ENCODE results near the gene COX19. TPM values are rescaled to one million over a fixed set of nuclear protein-coding genes. Genes with fewer than 3 reads are reported as not detected.

The COX19 gene
- total and polyA plus RNA-seq, 2 of the 13 experiments (the other 11 are each of a cell fraction or from before 2014, with no cell fraction given): 11.5 to 21.7 TPM

DNA sequence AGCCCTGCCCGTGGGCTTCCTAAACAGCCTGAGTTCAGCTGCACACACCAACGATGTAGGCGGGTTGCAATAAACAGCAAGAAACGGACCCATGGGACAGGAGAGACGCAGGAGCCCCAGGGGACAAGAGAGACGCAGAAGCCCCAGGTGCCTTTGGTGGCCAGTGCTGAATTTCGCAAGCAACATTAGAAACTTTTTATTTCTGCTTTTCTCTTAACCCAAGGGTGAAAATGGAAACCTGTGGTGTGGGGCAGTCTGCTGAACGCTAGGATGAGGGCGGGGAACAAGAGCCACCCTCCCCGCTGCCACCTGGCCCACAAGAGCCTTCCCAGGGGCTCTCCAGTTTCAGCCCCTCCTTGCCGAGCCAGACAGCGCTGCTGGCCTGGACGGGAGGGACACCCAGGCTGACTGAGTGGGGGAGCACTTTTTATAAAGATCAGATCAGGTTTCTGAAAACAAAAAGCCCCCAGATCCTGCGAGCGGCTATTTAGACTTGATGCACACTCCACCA is 49.0 kb upstream of the COX19 start (continued):
- TF ChIP-seq, protein P1, sequence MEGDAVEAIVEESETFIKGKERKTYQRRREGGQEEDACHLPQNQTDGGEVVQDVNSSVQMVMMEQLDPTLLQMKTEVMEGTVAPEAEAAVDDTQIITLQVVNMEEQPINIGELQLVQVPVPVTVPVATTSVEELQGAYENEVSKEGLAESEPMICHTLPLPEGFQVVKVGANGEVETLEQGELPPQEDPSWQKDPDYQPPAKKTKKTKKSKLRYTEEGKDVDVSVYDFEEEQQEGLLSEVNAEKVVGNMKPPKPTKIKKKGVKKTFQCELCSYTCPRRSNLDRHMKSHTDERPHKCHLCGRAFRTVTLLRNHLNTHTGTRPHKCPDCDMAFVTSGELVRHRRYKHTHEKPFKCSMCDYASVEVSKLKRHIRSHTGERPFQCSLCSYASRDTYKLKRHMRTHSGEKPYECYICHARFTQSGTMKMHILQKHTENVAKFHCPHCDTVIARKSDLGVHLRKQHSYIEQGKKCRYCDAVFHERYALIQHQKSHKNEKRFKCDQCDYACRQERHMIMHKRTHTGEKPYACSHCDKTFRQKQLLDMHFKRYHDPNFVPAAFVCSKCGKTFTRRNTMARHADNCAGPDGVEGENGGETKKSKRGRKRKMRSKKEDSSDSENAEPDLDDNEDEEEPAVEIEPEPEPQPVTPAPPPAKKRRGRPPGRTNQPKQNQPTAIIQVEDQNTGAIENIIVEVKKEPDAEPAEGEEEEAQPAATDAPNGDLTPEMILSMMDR (CRISPR knock-in tag; IDR thresholded peaks at IDR 0.05): no peak
- TF ChIP-seq RFXAP (CRISPR knock-in tag; IDR thresholded peaks at IDR 0.05; ENCODE audit: borderline replicate concordance) (no peak), SNAI1 (CRISPR knock-in tag; IDR thresholded peaks at IDR 0.05; ENCODE audit: borderline replicate concordance) (no peak), ZNF614 (CRISPR knock-in tag; IDR thresholded peaks at IDR 0.05; ENCODE audit: borderline replicate concordance) (no peak)

- no peaks in the 10 kb centered on the region for H3K9me3 ChIP-seq (ENCODE audit: low read length)
- H3K4me2 ChIP-seq (ENCODE audit: low read depth, low read length): no peak overlapping the region
- H3K4me3 ChIP-seq (replicated peaks in 1 of 3; ENCODE audit: insufficient read depth in 1 of 3, low read depth in 2 of 3, low read length in 3 of 3): no peak overlapping the region
- no peak for DNase-seq (ENCODE audit: low spot score)
- no peak overlapping the region for H3K27ac ChIP-seq (ENCODE audit: extremely low read length, insufficient read depth, low read length)
- peaks cover 15% of the 10 kb centered on the region for H3K79me2 ChIP-seq (ENCODE audit: insufficient read depth, low read length)
- ChIA-PET POLR2A (no interaction called here), CTCF (ENCODE audit: low intra/inter-chr PET ratio, low total read pairs) (no interaction called here)
- TF ChIP-seq DMAP1 (CRISPR knock-in tag; IDR thresholded peaks at IDR 0.05) (no peak), RBFOX2 (IDR thresholded peaks at IDR 0.05; ENCODE audit: low read depth, low read length) (0 out of 2 replicates have a peak, but pooled peaks have one; percentile 20), AGO2 (optimal IDR thresholded peaks at IDR 0.05; ENCODE audit: low read depth, low read length) (peak; percentile 31), ZNF230 (CRISPR knock-in tag; IDR thresholded peaks at IDR 0.05) (no peak)
- H4K20me1 ChIP-seq (ENCODE audit: insufficient read depth, low read length): no peaks in the 10 kb centered on the region
- no peak for FAIRE-seq
- intact Hi-C loops (cut with micrococcal nuclease; ENCODE audit: unreplicated experiment): no loop called here
- no TSS peak for BruUV-seq (replicated peaks)
- in situ Hi-C loops (cut with HindIII; ENCODE audit: extremely low pct_ligation_motif_present, low pct_unique_long_range_greater_than_20kb): no loop called here
- H3K36me3 ChIP-seq (replicated peaks in 1 of 2; ENCODE audit: control insufficient read depth in 1 of 2, insufficient read depth in 2 of 2, low read length in 2 of 2): peaks cover 3 to 17% of the 10 kb centered on the region in 2 experiments; a peak in 4 of 5 replicates
- H3K4me1 ChIP-seq (ENCODE audit: insufficient read depth, low read length): peaks cover 20% of the 10 kb centered on the region
- H3K9ac ChIP-seq (ENCODE audit: insufficient read depth, low read depth, low read length): no peak overlapping the region
- H2AFZ ChIP-seq (ENCODE audit: low read length): no peak overlapping the region
- WGBS (ENCODE audit: low lambda C conversion rate): 97% methylated on average over 33 of the region's 45 CpGs
- ATAC-seq: no peak
- H3K27me3 ChIP-seq (ENCODE audit: control insufficient read depth in 1 of 2, insufficient read depth in 2 of 2, low read length in 2 of 2): no peaks in the 10 kb centered on the region
Observed at GRCh38 chr7:1022801-1023465, 47.6 kb upstream of the COX19 start.
